GM18507 (cell line): Measurements from ENCODE around the gene DNASE1L2.

ENCODE experiments used
- DNase-seq: peaks from one replicate; pipeline ENCODE4 v3.0.0; 2011; ENCODE audit warnings: low read depth; ENCODE audit not compliant: insufficient read length; ENCODE audit errors: extremely low spot score
- FAIRE-seq: peaks from 2 replicates; lab custom pipeline; 2011; peaks lifted over from hg19 to GRCh38; lab: Jason Lieb, UNC

The DNASE1L2 gene

GRCh38 chr16:2280461-2280860, 44.2 kb downstream of the DNASE1L2 start:
- no peak for DNase-seq

GRCh38 chr16:2280981-2281542, 44.8 kb downstream of the DNASE1L2 start:
- FAIRE-seq (no peak), DNase-seq (no peak)

More at GRCh38 chr16:2280461-2280860, 44.2 kb downstream of the DNASE1L2 start:
- no peak for FAIRE-seq

GRCh38 chr16:2282262-2282661, 46.0 kb downstream of the DNASE1L2 start:
- FAIRE-seq: no peak
- DNase-seq: no peak

DNA sequence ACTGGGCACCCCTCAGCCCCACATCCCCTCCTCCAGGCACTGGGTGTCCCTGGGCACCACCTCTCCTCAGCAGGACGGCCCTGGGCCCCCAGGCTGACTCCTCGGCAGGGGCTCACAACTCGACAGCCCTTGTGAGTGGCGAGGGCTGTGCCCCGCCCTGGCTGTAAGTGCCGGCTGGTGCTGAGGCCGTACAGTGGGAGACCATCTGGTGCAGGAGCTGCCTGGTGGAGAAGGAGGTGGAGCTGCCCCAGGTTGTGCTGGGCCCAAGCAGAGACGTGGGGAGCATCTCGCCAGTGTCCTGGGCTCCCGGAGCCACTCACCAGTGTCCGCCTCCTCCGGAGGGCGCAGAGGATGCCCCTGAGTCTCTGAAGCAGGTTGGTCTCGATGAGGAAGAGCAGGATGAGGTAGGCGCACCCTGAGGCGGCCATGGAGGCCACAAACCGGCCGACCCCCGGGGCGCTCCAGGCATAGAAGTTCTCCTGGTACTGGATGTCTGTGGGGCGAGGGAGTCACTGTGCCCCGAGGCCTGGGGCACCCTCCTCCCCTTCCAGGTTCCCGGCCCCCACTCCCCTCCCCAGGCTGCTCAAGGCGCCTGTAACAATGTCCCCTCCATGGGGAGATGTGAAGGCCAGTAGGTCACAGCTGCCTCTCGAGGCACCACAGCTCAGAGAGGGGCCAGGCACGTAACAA, 46.8 kb downstream of the DNASE1L2 start:
- no peak for DNase-seq
- FAIRE-seq: no peak

- DNase-seq: no peak
- no peak for FAIRE-seq
These were observed 47.9 kb downstream of the DNASE1L2 start for GRCh38 chr16:2284001-2284770.

DNA sequence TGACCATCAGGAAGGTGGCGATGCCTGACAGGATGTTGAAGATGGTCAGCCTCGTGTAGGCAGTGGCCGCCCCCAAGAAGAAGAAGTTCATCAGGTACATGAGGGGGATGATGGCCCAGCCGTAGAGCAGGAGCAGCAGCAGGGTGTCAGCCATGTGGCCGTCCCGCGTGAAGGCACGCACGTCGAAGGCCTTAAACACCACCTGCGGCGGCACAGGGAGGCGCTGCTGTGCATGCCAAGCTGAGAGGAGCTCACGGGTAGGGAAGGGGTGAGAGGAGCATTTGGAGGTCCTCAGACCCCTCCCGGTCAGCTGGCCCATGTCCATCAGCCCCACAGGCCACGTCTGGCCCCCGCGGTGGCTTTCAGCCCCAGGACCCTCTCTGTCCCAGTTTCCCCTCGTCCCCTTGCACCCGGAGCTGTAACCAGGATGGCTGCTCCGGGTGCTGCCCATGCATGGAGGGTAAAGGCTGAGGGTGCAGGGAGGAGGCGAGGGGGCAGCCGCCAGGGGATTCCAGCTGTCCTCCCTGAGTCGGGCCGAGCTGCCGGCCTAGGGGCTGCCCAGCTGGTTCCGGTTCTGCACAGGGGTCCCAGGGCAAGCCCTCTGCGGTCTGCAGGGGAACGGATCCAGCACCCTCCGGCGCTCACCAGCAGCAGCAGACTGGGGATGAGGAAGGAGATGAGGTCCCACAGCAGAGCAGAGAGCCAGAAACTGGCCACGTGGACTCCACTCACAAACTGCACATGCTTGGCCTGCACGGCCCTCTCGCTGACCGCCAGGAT, 48.7 kb downstream of the DNASE1L2 start:
- no peak for DNase-seq
- no peak for FAIRE-seq

DNA sequence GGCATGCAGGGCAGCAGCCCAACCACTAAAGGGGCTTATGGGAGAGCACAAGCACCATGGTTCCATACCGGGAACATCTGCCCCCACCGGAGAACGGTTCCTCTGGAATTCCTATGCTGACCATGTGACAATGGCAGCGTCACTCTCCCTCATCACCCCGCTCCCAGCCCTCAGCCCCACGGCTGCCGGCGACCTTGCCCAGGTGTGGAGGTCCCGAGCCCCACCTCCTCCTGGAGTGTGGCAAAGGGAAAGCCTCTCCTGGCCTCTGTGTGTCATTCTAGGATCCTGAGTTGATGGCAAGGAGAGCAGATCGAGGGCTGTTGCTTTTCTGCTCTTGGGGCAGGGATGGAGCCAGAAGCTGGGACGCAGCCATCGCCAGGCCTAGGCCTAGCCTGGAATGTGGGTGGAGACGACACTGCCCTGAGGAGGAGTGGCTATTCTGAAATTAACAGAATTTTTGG, 49.5 kb downstream of the DNASE1L2 start:
- FAIRE-seq (no peak), DNase-seq (no peak)

DNA sequence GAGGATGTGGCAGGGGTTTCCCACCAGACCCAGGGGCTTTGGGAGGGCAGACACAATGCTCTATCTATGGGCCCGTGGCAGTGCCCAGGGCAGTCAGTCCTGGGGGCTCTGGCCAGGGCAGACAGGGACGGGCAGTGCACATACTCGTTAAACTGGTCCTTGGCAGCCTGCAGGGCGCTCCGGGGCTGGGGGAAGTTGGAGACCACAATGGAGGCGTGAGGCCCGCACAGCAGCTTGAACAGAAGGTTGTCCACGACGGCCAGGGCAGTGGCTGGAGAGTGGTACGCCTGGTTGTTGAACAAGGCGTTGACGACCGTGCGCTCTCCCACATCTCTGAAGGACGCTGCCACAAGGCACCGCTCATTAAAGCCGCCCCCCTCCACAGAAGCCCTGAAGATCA, 50.3 kb downstream of the DNASE1L2 start:
- FAIRE-seq (no peak), DNase-seq (no peak)

- DNase-seq (no peak), FAIRE-seq (no peak)
These were observed 51.8 kb downstream of the DNASE1L2 start for GRCh38 chr16:2287916-2288547.
